ENCODE results near the gene FAM3A. TPM values are rescaled to one million over a fixed set of nuclear protein-coding genes. Genes with fewer than 3 reads are reported as not detected.

FAM3A gene
- polyA plus RNA-seq, 1 donor from 2014 or later = 23.6 TPM

DNA sequence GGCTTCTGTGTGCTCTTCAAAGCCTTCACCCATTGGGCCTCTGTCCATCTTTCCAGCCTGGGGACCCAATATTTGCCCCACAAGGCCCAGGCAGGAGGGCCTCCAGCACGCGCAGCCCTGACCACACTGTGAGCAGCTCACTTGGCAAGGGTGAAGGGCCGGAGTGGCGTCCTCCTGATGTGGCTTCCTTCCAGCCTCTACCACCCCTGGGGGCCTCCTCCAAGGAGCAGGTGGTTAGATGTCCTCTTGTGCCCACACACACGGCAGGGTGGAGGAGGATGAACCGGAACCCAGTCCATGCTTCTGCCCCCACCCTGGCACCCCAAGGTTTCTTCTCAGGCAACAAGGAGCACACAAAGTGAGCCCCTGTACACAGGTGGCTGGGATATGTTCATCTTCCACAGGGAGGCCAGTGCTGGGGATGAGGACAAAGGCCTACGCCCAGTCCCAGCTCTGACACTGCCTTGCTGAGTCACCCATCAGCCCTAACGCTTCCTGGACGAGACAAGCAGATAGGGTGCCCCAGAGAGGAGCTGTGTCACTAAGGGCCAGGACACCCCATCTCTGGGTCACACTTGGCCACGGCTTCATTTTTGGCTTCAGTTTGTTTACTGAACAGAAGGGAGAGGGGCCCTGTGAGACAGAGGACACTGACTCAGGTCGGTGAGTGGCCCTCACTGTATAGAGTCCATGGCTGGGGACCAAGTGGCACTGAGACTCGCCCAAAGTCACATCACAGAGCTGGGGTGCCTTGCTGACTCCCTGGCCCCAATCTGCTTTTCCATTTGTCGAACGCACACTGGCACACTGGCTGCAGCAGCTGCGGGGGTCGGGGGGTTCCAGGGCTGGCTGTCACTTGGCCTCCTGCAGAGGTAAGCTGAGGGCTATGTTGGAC is 31.5 kb downstream of the FAM3A start:
- Mint-ChIP-seq H3K27me3 (no peaks in the 10 kb centered on the region), H3K9me3 (no peaks in the 10 kb centered on the region), H3K4me3 (peak overlapping the region in 3 of 4 donors; percentile 9 to 68 (median 39)), H3K27ac (peak overlapping the region in 1 of 3 donors; percentile 16), H3K4me1 (peaks cover 0 to 19% (median 12%) of the 10 kb centered on the region in 3 donors), H3K36me3 (no peaks in the 10 kb centered on the region)

DNA sequence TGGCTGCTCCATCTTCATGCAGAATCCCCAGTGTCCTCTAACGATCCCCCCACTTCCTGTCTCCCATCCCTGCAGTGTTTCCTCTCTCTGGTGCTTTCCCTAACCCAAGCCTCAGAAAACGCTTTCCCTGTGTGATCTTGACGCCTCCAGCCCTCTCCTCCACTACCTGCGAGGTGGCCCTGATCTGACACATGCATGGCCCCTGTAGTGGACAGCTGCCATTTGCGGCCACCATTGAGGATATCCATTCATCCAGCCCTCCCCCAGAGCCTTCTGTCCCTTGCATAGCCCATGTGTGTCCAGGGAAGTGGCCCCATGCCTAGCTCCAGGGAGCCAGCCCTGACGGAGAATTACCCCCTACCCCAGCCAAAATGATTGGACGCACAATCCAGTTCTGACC is 32.7 kb downstream of the FAM3A start:
- Mint-ChIP-seq H3K27ac (peak overlapping the region in 2 of 3 donors; percentile 28 to 59), H3K4me3 (peak overlapping the region in 1 of 4 donors; percentile 30), H3K36me3 (no peaks in the 10 kb centered on the region), H3K9me3 (no peaks in the 10 kb centered on the region), H3K4me1 (peaks cover 7 to 18% (median 10%) of the 10 kb centered on the region in 3 donors), H3K27me3 (no peaks in the 10 kb centered on the region)

GRCh38 chrX:154482786-154483185 is 33.2 kb downstream of the FAM3A start:
- Mint-ChIP-seq H3K27me3 (no peaks in the 10 kb centered on the region), H3K27ac (peak overlapping the region in 2 of 3 donors; percentile 56 to 81), H3K36me3 (no peaks in the 10 kb centered on the region), H3K4me1 (peaks cover 7 to 16% (median 9%) of the 10 kb centered on the region in 3 donors), H3K9me3 (no peaks in the 10 kb centered on the region), H3K4me3 (no peak overlapping the region)

GRCh38 chrX:154481911-154482601 is 34.0 kb downstream of the FAM3A start:
- Mint-ChIP-seq H3K27me3 (no peaks in the 10 kb centered on the region), H3K4me1 (peaks cover 7 to 15% (median 9%) of the 10 kb centered on the region in 3 donors)

GRCh38 chrX:154481195-154481594 is 34.8 kb downstream of the FAM3A start:
- Mint-ChIP-seq H3K9me3 (no peaks in the 10 kb centered on the region), H3K4me1 (peaks cover 7 to 14% (median 9%) of the 10 kb centered on the region in 3 donors), H3K4me3 (peak overlapping the region in 2 of 4 donors; percentile 36 to 62), H3K36me3 (no peaks in the 10 kb centered on the region), H3K27me3 (no peaks in the 10 kb centered on the region), H3K27ac (peak overlapping the region in 2 of 3 donors; percentile 27 to 53)

More at GRCh38 chrX:154481911-154482601, 34.0 kb downstream of the FAM3A start:
- H3K9me3 Mint-ChIP-seq = no peaks in the 10 kb centered on the region
- peak overlapping the region in 2 of 4 donors; percentile 34 to 36 for H3K4me3 Mint-ChIP-seq
- no peaks in the 10 kb centered on the region for H3K36me3 Mint-ChIP-seq
- H3K27ac Mint-ChIP-seq = peak overlapping the region; percentile 56 to 93 (median 81)

GRCh38 chrX:154478728-154479622 is 37.1 kb downstream of the FAM3A start, which contains the start of gene LAGE3:
Gene LAGE3, minus strand, starts transcription at chrX:154479281. Its CDS starts 366 bp downstream, at chrX:154478915.
- Mint-ChIP-seq H3K4me3 (peak within 1 kb of the TSS; percentile 80 to 97 (median 91)), H3K27me3 (no peaks in the 10 kb centered on the region), H3K36me3 (no peaks in the 10 kb centered on the region), H3K27ac (peak within 1 kb of the TSS; percentile 91 to 99 (median 96)), H3K4me1 (peaks cover 7 to 14% (median 9%) of the 10 kb centered on the region in 3 donors), H3K9me3 (no peaks in the 10 kb centered on the region)

- no peaks in the 10 kb centered on the region for H3K9me3 Mint-ChIP-seq
- no peaks in the 10 kb centered on the region for H3K27me3 Mint-ChIP-seq
- H3K36me3 Mint-ChIP-seq = peaks cover 2% of the 10 kb centered on the region
- peak overlapping the region; percentile 80 to 97 (median 89) for H3K4me3 Mint-ChIP-seq
- H3K4me1 Mint-ChIP-seq = peaks cover 7 to 14% (median 9%) of the 10 kb centered on the region in 3 donors
- H3K27ac Mint-ChIP-seq = peak overlapping the region in 2 of 3 donors; percentile 91 to 99
Measured at GRCh38 chrX:154477891-154478477, 38.0 kb downstream of the FAM3A start.

GRCh38 chrX:154476821-154477220 is 39.2 kb downstream of the FAM3A start:
- H3K36me3 Mint-ChIP-seq = peaks cover 2% of the 10 kb centered on the region
- H3K4me1 Mint-ChIP-seq = peaks cover 7 to 9% (median 7%) of the 10 kb centered on the region in 3 donors
- H3K9me3 Mint-ChIP-seq = no peaks in the 10 kb centered on the region
- peak overlapping the region in 2 of 4 donors; percentile 38 to 51 for H3K4me3 Mint-ChIP-seq
- no peaks in the 10 kb centered on the region for H3K27me3 Mint-ChIP-seq
- peak overlapping the region in 1 of 3 donors; percentile 53 for H3K27ac Mint-ChIP-seq

GRCh38 chrX:154473683-154474082 is 42.3 kb downstream of the FAM3A start:
- no peaks in the 10 kb centered on the region for H3K9me3 Mint-ChIP-seq
- no peaks in the 10 kb centered on the region for H3K27me3 Mint-ChIP-seq
- no peak overlapping the region for H3K4me3 Mint-ChIP-seq
- H3K27ac Mint-ChIP-seq = peak overlapping the region in 1 of 3 donors; percentile 39
- H3K4me1 Mint-ChIP-seq = no peaks in the 10 kb centered on the region
- H3K36me3 Mint-ChIP-seq = peaks cover 2% of the 10 kb centered on the region

DNA sequence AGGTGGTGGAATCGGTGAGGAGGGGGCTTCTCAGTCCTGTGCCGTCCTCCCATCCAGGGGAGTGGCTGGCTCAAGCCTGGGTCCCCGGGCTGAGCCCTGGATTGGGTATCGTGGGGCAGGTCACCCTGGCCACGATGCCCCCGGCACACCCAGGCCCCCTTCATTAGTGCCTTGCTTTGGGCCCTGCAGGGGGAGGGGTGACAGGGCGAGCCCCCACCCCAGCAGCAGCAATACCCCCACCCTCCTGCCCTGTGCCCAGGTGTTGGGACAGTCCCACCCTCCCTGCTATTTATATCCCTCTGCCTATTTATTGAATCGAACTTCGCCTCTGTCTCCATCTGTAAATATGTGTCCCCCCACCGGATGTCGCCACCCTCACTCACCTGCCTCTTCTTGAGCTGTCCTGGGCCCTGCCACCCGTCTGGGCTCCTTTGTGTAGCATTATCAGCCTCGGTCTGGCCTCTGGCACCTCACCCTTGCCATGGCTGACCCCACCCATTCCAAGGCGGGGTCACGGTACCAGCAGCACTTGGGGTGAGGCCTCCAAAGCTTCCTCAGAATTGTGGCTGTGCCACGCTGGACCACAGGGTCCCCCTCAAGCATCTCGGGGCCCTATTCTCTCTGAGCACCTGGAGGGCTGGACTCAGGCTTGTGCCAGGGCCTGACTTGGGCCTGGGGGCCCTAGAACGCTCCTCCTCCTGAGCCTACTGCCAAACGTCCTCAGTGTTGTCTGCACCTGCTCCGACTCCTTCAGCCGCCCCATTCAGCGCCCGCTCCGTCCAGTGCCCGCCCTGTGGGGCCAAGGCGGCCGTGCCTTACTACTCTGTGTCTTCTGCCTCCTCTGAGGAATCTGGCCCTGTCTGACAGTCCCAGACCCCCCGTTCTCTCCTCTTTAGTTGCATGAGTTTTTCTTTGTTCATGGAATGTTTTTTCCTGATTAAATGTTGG is 43.1 kb downstream of the FAM3A start:
- Mint-ChIP-seq H3K27ac (no peak overlapping the region), H3K4me3 (no peak overlapping the region), H3K4me1 (no peaks in the 10 kb centered on the region), H3K36me3 (peaks cover 2% of the 10 kb centered on the region), H3K27me3 (no peaks in the 10 kb centered on the region), H3K9me3 (no peaks in the 10 kb centered on the region)

- H3K4me3 Mint-ChIP-seq = no peak overlapping the region
- no peak overlapping the region for H3K27ac Mint-ChIP-seq
- no peaks in the 10 kb centered on the region for H3K9me3 Mint-ChIP-seq
Measured at GRCh38 chrX:154471839-154472684, 44.0 kb downstream of the FAM3A start.

DNA sequence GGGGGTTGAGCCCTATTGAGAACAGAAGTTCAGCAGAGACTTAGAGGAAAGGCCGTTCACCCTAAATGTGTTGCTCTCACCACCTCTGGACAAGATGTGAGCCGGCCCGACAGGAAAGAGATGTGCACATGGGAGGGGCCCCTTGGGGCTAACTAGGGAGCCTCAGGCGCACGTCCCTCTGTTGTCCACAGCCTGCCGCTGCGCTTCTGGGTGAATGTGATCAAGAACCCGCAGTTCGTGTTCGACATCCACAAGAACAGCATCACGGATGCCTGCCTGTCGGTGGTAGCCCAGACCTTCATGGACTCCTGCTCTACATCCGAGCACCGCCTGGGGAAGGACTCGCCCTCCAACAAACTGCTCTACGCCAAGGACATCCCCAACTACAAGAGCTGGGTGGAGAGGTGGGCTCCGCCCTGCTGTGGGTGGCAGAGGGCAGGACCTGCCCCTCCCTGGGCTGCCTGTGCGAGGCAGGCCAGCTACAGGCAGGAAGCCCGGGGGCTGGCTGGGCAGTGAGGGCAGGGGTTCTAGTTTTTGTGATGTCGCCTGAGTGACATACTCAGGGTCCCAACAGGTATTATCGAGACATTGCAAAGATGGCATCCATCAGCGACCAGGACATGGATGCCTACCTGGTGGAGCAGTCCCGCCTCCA is 45.0 kb downstream of the FAM3A start:
- no peak overlapping the region for H3K4me3 Mint-ChIP-seq
- H3K4me1 Mint-ChIP-seq = no peaks in the 10 kb centered on the region
- H3K36me3 Mint-ChIP-seq = peaks cover 2% of the 10 kb centered on the region
- H3K9me3 Mint-ChIP-seq = no peaks in the 10 kb centered on the region
- no peak overlapping the region for H3K27ac Mint-ChIP-seq
- no peaks in the 10 kb centered on the region for H3K27me3 Mint-ChIP-seq

More at GRCh38 chrX:154471839-154472684, 44.0 kb downstream of the FAM3A start:
- H3K27me3 Mint-ChIP-seq = no peaks in the 10 kb centered on the region
- no peaks in the 10 kb centered on the region for H3K4me1 Mint-ChIP-seq
- peaks cover 2% of the 10 kb centered on the region for H3K36me3 Mint-ChIP-seq

Measured in IgD-negative memory B cell (primary cell).